ENCODE data around the gene DNAH2.

DNA sequence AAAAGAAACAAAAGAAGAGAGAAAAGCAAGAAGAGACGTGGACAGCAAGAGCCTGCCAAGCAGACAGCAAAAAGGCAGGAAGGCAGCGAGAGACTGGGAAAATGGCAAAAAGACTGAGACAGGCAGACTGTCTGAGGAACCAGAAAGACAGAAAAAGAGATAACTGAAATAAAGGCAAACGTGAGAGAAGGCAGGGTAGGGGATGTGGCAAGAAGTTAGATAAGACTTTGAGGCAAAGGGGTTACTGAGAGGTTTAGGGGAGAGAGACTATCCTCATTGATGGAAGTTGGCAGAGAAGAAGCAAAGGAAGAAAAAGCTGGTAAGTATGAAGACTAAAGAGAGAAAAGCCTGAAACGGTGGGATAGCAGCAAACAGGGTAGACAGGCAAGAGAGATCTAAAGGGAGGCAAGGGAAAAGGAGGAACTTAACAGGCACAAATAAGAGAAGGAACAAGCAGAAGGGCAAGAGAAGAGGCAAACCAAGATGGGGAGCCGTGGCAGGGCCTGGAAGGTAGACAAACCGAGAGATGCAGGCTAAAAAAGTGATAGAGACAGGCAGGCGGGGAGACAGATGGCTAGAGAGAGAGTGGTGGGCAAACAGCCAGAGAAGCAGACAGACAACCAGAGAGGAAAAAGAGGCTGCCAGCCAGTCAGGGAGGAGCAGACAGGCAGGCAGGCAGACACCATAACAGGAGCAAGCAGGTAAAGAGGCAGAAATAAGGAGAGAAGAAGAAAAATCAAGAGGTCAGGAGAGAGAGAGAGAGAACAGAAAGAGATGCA, 163.9 kb downstream of the DNAH2 start:
- TF ChIP-seq, protein P1, sequence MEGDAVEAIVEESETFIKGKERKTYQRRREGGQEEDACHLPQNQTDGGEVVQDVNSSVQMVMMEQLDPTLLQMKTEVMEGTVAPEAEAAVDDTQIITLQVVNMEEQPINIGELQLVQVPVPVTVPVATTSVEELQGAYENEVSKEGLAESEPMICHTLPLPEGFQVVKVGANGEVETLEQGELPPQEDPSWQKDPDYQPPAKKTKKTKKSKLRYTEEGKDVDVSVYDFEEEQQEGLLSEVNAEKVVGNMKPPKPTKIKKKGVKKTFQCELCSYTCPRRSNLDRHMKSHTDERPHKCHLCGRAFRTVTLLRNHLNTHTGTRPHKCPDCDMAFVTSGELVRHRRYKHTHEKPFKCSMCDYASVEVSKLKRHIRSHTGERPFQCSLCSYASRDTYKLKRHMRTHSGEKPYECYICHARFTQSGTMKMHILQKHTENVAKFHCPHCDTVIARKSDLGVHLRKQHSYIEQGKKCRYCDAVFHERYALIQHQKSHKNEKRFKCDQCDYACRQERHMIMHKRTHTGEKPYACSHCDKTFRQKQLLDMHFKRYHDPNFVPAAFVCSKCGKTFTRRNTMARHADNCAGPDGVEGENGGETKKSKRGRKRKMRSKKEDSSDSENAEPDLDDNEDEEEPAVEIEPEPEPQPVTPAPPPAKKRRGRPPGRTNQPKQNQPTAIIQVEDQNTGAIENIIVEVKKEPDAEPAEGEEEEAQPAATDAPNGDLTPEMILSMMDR (IDR thresholded peaks at IDR 0.05), result no peak
- no peak for TF ChIP-seq POLR2A (IDR thresholded peaks at IDR 0.05)
